ENCODE results near the gene MT1A. TPM values are rescaled to one million over a fixed set of nuclear protein-coding genes. Genes with fewer than 3 reads are reported as not detected.

Gene MT1A
- not detected for polyA plus RNA-seq (ENCODE audit: insufficient read length in 4 of 4)

GRCh38 chr16:56637814-56638750 is at the start of gene MT1A:
TSS of gene MT1A (plus strand) at chr16:56638666. CDS start at chr16:56638739, 73 bp downstream.
- no peak for DNase-seq (ENCODE audit: low read depth in 4 of 4, low spot score in 3 of 4)

GRCh38 chr16:56588781-56589140 is 49.7 kb upstream of the MT1A start:
- no peak for DNase-seq (ENCODE audit: low read depth in 4 of 4, low spot score in 3 of 4)

- DNase-seq (ENCODE audit: low read depth in 4 of 4, low spot score in 3 of 4) = no peak
These were observed 49.1 kb upstream of the MT1A start, which contains the start of gene MT3 for GRCh38 chr16:56589141-56590039. TSS of gene MT3 (plus strand) at chr16:56589528. CDS start at chr16:56589591, 63 bp downstream.

- DNase-seq (ENCODE audit: low read depth in 4 of 4, low spot score in 3 of 4) = no peak
These were observed 46.9 kb upstream of the MT1A start for GRCh38 chr16:56591377-56592060.

- DNase-seq (ENCODE audit: low read depth in 4 of 4, low spot score in 3 of 4) = no peak
These were observed 44.7 kb upstream of the MT1A start for GRCh38 chr16:56593573-56594291.

GRCh38 chr16:56594292-56594619 is 44.2 kb upstream of the MT1A start:
- DNase-seq (ENCODE audit: low read depth in 4 of 4, low spot score in 3 of 4) = no peak

- no peak for DNase-seq (ENCODE audit: low read depth in 4 of 4, low spot score in 3 of 4)
These were observed 38.0 kb upstream of the MT1A start for GRCh38 chr16:56600398-56600999.

- no peak for DNase-seq (ENCODE audit: low read depth in 4 of 4, low spot score in 3 of 4)
These were observed 37.1 kb upstream of the MT1A start for GRCh38 chr16:56601325-56601724.

- DNase-seq (ENCODE audit: low read depth in 4 of 4, low spot score in 3 of 4) = no peak
These were observed 34.9 kb upstream of the MT1A start for GRCh38 chr16:56603589-56603988.

GRCh38 chr16:56604966-56605365 is 33.5 kb upstream of the MT1A start:
- no peak for DNase-seq (ENCODE audit: low read depth in 4 of 4, low spot score in 3 of 4)

GRCh38 chr16:56605475-56605874 is 33.0 kb upstream of the MT1A start:
- DNase-seq (ENCODE audit: low read depth in 4 of 4, low spot score in 3 of 4) = no peak

- no peak for DNase-seq (ENCODE audit: low read depth in 4 of 4, low spot score in 3 of 4)
These were observed 32.4 kb upstream of the MT1A start for GRCh38 chr16:56606071-56606475.

- no peak for DNase-seq (ENCODE audit: low read depth in 4 of 4, low spot score in 3 of 4)
These were observed 31.9 kb upstream of the MT1A start for GRCh38 chr16:56606476-56607108.

GRCh38 chr16:56607109-56607618 is 31.3 kb upstream of the MT1A start:
- DNase-seq (ENCODE audit: low read depth in 4 of 4, low spot score in 3 of 4) = no peak

GRCh38 chr16:56607675-56608042 is 30.8 kb upstream of the MT1A start:
- no peak for DNase-seq (ENCODE audit: low read depth in 4 of 4, low spot score in 3 of 4)

- peak; percentile 66 to 82 (median 76) for DNase-seq (ENCODE audit: low read depth in 4 of 4, low spot score in 3 of 4)
These were observed 30.2 kb upstream of the MT1A start, which contains the start of gene MT2A for GRCh38 chr16:56608043-56608875. TSS of gene MT2A (plus strand) at chr16:56608584. CDS start at chr16:56608656, 72 bp downstream.

GRCh38 chr16:56608876-56609462 is 29.5 kb upstream of the MT1A start:
- DNase-seq (ENCODE audit: low read depth in 4 of 4, low spot score in 3 of 4) = no peak

GRCh38 chr16:56609463-56609921 is 29.0 kb upstream of the MT1A start:
- peak in 1 of 4 donors; percentile 61 for DNase-seq (ENCODE audit: low read depth in 4 of 4, low spot score in 3 of 4)

Measured in left renal pelvis (tissue), 4 donors.